Keratinocyte (primary cell): ENCODE measurements around the gene MACROH2A2.

ENCODE experiments used
- EZH2 ChIP-seq: IDR thresholded peaks from one replicate; pipeline ENCODE4 v1.6.1; 2012; ENCODE audit warnings: inconsistent platforms, mild to moderate bottlenecking, low read length, moderate library complexity
- TF ChIP-seq, protein P1 (sequence below), 3 experiments: IDR thresholded peaks in 1 of 3; conservative IDR thresholded peaks in 1 of 3; optimal IDR thresholded peaks in 1 of 3; 2 replicates in 2 of 3; 3 replicates in 1 of 3; pipeline versions ENCODE3 to v1.5.1; 2011; ENCODE audit warnings: low read length in 3 of 3, mild to moderate bottlenecking in 3 of 3, moderate library complexity in 2 of 3, control low read depth in 1 of 3, inconsistent platforms in 1 of 3; ENCODE audit not compliant: insufficient read depth in 2 of 3; ENCODE audit errors: extremely low read depth in 1 of 3

DNA sequence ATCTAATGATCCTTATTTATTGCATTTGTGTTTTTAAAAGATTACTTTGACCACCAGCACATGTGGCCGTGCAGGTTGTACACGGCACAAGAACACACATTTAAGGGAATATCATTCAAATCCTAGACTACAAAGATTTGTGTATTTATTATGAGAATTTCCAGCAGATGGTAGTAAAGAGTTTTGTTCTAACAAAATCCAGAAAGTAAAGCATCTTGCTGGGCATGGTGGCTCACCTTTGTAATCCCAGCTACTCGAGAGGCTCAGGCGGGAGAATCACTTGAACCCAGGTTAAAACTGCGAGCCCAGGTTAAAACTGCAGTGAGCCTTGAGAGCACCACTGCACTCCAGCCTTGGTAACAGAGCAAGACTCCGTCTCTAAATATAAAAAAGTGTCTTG, 31.5 kb downstream of the MACROH2A2 start:
- TF ChIP-seq, protein P1, sequence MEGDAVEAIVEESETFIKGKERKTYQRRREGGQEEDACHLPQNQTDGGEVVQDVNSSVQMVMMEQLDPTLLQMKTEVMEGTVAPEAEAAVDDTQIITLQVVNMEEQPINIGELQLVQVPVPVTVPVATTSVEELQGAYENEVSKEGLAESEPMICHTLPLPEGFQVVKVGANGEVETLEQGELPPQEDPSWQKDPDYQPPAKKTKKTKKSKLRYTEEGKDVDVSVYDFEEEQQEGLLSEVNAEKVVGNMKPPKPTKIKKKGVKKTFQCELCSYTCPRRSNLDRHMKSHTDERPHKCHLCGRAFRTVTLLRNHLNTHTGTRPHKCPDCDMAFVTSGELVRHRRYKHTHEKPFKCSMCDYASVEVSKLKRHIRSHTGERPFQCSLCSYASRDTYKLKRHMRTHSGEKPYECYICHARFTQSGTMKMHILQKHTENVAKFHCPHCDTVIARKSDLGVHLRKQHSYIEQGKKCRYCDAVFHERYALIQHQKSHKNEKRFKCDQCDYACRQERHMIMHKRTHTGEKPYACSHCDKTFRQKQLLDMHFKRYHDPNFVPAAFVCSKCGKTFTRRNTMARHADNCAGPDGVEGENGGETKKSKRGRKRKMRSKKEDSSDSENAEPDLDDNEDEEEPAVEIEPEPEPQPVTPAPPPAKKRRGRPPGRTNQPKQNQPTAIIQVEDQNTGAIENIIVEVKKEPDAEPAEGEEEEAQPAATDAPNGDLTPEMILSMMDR (optimal IDR thresholded peaks at IDR 0.05 in 1 of 3, IDR thresholded peaks at IDR 0.05 in 1 of 3, conservative IDR thresholded peaks at IDR 0.05 in 1 of 3; ENCODE audit: extremely low read depth in 1 of 3, insufficient read depth in 2 of 3, low read length in 3 of 3): no peak
- no peak for TF ChIP-seq EZH2
